ENCODE data around the gene MAGEA4. TPM values are rescaled to one million over a fixed set of nuclear protein-coding genes. Genes with fewer than 3 reads are reported as not detected.

Gene MAGEA4
- total and polyA plus RNA-seq, 2 of the 8 experiments (the other 6 are each of a cell fraction or from before 2014, with no cell fraction given): 0.45 to 0.67 TPM

DNA sequence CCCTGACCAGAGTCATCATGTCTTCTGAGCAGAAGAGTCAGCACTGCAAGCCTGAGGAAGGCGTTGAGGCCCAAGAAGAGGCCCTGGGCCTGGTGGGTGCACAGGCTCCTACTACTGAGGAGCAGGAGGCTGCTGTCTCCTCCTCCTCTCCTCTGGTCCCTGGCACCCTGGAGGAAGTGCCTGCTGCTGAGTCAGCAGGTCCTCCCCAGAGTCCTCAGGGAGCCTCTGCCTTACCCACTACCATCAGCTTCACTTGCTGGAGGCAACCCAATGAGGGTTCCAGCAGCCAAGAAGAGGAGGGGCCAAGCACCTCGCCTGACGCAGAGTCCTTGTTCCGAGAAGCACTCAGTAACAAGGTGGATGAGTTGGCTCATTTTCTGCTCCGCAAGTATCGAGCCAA lies 11.0 kb downstream of the MAGEA4 start:
- POLR2A ChIA-PET (ENCODE audit: partially characterized antibody): no interaction called here
- no peak overlapping the region for H3K23ac ChIP-seq (ENCODE audit: insufficient read length)
- FAIRE-seq (no peak), DNase-seq (ENCODE audit: low read depth in 1 of 2, low spot score in 2 of 2) (no peak)
- no peak overlapping the region for H2BK20ac ChIP-seq (ENCODE audit: low read length)
- no peaks in the 10 kb centered on the region for H3K79me1 ChIP-seq (ENCODE audit: low read depth, low read length)
- no peak overlapping the region for H2AFZ ChIP-seq (ENCODE audit: low read length)
- no peak overlapping the region for H3K56ac ChIP-seq (replicated peaks; ENCODE audit: insufficient read length, low read depth, low read length)
- H3K9ac ChIP-seq (replicated peaks in 1 of 4; ENCODE audit: extremely low read depth in 1 of 4, low read depth in 3 of 4, low read length in 3 of 4): no peak overlapping the region
- no peak overlapping the region for H4K8ac ChIP-seq (ENCODE audit: extremely low read depth, insufficient read depth, low read length)
- H4K91ac ChIP-seq (replicated peaks; ENCODE audit: insufficient read length, low read length): no peak overlapping the region
- 100% methylated on average over 3 of the region's 6 CpGs; no CpG with 5 or more reads in 1 of the 2 experiments for WGBS, 2 experiments (ENCODE audit: extremely low coverage in 1 of 2, insufficient coverage in 1 of 2, insufficient read length in 1 of 2, insufficient replicate concordance in 2 of 2, low coverage in 1 of 2, low lambda C conversion rate in 2 of 2, missing lambda C conversion rate in 1 of 2)
- H4K20me1 ChIP-seq (replicated peaks in 1 of 2; ENCODE audit: control insufficient read depth in 1 of 2, insufficient read depth in 2 of 2, low read length in 2 of 2): no peaks in the 10 kb centered on the region
- no peak overlapping the region for H3K14ac ChIP-seq (ENCODE audit: insufficient read length)
- no peak overlapping the region for H2BK12ac ChIP-seq (ENCODE audit: low read depth, low read length)
- H3K4me1 ChIP-seq (replicated peaks in 1 of 4; ENCODE audit: control insufficient read depth in 3 of 4, insufficient read depth in 4 of 4, low read length in 3 of 4): peaks cover 0 to 3% (median 0%) of the 10 kb centered on the region in 4 experiments; a peak in 2 of 7 replicates
- H3K9me3 ChIP-seq (ENCODE audit: insufficient read depth in 2 of 2, low read depth in 1 of 2, low read length in 1 of 2): no peaks in the 10 kb centered on the region
- H3K18ac ChIP-seq (ENCODE audit: extremely low read depth, low read length): no peak overlapping the region
- no peaks in the 10 kb centered on the region for H3K79me2 ChIP-seq (ENCODE audit: control insufficient read depth in 1 of 2, insufficient read depth in 2 of 2, low read length in 2 of 2)
- no peak overlapping the region for H4K5ac ChIP-seq (ENCODE audit: insufficient read length, low read depth, low read length)
- H2BK5ac ChIP-seq (ENCODE audit: low read depth, low read length): no peak overlapping the region
- H2BK15ac ChIP-seq (ENCODE audit: low read length): no peak overlapping the region
- no peaks in the 10 kb centered on the region for H3K27me3 ChIP-seq (replicated peaks in 1 of 4; ENCODE audit: control insufficient read depth in 3 of 4, extremely low read depth in 1 of 4, insufficient read depth in 3 of 4, low read length in 3 of 4)
- H3K23me2 ChIP-seq (ENCODE audit: low read depth, low read length): no peaks in the 10 kb centered on the region
- H3K4me2 ChIP-seq (ENCODE audit: insufficient read depth in 1 of 2, low read depth in 2 of 2, low read length in 2 of 2): no peak overlapping the region
- no peak overlapping the region for H3K27ac ChIP-seq (ENCODE audit: low read depth, low read length)
- H3K4ac ChIP-seq (replicated peaks; ENCODE audit: insufficient read length, low read depth, low read length): no peak overlapping the region
- CTCF ChIA-PET (ENCODE audit: partially characterized antibody): no interaction called here
- H2AK5ac ChIP-seq (ENCODE audit: low read depth, low read length): no peak overlapping the region
- no peak overlapping the region for H3K4me3 ChIP-seq (ENCODE audit: extremely low read depth in 1 of 4, insufficient read depth in 2 of 4, low read depth in 3 of 4, low read length in 4 of 4)
- H2BK120ac ChIP-seq (replicated peaks; ENCODE audit: low read depth, low read length): no peak overlapping the region
- no peaks in the 10 kb centered on the region for H3K36me3 ChIP-seq (ENCODE audit: control insufficient read depth in 2 of 4, insufficient read depth in 4 of 4, low read length in 3 of 4)
- TF ChIP-seq EZH2 (IDR thresholded peaks at IDR 0.05; ENCODE audit: low read depth, low read length, severe bottlenecking) (no peak), RXRA (IDR thresholded peaks at IDR 0.05; ENCODE audit: insufficient read depth, low read depth, low read length) (no peak), BCL11A (IDR thresholded peaks at IDR 0.05; ENCODE audit: low read depth in 2 of 2, low read length in 2 of 2) (no peak), GTF2F1 (IDR thresholded peaks at IDR 0.05; ENCODE audit: borderline replicate concordance, low read depth, low read length) (no peak), HDAC2 (IDR thresholded peaks at IDR 0.05; ENCODE audit: borderline replicate concordance in 1 of 2, low read depth in 2 of 2, low read length in 2 of 2) (no peak), GABPA (IDR thresholded peaks at IDR 0.05; ENCODE audit: borderline replicate concordance, insufficient read depth, low read length) (no peak), SP4 (IDR thresholded peaks at IDR 0.05; ENCODE audit: low read length) (no peak), TAF1 (IDR thresholded peaks at IDR 0.05; ENCODE audit: low read depth, low read length) (no peak), KDM4A (IDR thresholded peaks at IDR 0.05; ENCODE audit: low read depth, low read length, severe bottlenecking) (no peak), CHD1 (IDR thresholded peaks at IDR 0.05; ENCODE audit: low read depth, low read length) (no peak), KDM1A (IDR thresholded peaks at IDR 0.05; ENCODE audit: borderline replicate concordance, low read length) (no peak), SIN3A (conservative IDR thresholded peaks at IDR 0.05 in 1 of 2, IDR thresholded peaks at IDR 0.05 in 1 of 2; ENCODE audit: low read depth in 1 of 2, low read length in 2 of 2) (no peak), KDM5A (IDR thresholded peaks at IDR 0.05; ENCODE audit: low read length) (no peak)
- TF ChIP-seq, protein P1, sequence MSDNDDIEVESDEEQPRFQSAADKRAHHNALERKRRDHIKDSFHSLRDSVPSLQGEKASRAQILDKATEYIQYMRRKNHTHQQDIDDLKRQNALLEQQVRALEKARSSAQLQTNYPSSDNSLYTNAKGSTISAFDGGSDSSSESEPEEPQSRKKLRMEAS (IDR thresholded peaks at IDR 0.05): no peak
